NCI-H1092 (cell line): ENCODE results near the gene FGFR4.

Experiments
- DNase-seq: peaks from one replicate; lab custom pipeline; 2025; lab: John Stamatoyannopoulos, UW

FGFR4 gene

GRCh38 chr5:177085985-177086653 lies 596 bp upstream of the FGFR4 start:
- DNase-seq: no peak

DNA sequence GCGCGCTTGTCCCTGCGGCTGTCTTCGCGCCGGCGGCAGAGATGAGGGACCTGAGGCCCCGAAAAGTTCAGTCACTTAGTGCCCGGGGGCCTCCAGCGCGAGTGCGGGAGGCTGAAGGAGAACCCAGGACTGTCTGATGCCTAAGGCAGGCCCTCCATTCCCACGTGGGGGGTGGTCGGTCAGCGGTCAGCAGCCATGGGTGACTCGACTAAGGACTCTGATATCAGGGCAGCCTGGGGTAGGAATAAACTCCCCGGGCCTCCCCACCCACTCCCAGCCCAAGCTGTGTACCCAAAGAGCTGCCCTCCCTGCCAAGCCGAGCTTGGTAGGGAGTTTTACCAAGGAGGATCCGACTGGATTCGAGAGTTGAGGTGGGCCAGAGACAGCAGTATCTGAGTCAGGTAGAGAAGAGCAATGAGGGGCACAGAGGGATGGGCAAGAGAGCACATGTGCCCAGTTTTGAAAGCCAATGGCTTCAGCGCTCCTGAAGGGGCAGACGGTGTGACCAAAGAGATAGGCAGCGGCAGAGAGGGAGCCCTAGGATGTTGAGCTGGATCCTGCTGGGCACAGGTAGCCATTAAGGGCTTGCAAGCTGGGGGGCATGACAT lies 787 bp downstream of the FGFR4 start:
- DNase-seq: no peak

- DNase-seq: no peak
These were observed 2.4 kb downstream of the FGFR4 start for GRCh38 chr5:177089127-177089526.

DNA sequence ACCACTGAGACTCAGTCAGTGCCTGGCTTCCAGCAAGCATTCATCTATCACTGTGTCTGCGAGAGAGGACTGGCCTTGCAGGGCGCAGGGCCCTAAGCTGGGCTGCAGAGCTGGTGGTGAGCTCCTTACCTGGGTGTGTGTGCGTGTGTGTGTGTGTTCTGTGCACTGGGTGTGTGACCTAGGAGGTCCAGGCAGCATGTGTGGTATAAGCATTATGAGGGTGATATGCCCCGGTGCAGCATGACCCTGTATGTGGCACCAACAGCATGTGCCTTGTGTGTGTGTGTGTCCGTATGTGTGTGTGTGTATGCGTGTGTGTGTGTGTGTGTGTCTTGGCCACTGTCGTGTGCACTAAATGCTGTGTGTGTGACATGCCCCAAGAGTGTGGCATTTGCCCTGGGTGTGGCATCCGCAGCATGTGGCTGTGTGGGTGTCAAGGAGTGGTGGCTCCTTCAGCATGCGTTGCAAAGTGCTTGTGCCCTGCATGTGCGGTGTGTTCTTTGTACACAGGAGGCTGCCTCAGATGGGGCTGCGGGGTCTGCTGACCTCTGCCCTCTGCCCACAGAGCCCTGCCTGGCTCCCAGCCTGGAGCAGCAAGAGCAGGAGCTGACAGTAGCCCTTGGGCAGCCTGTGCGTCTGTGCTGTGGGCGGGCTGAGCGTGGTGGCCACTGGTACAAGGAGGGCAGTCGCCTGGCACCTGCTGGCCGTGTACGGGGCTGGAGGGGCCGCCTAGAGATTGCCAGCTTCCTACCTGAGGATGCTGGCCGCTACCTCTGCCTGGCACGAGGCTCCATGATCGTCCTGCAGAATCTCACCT lies 3.3 kb downstream of the FGFR4 start:
- DNase-seq: no peak

DNA sequence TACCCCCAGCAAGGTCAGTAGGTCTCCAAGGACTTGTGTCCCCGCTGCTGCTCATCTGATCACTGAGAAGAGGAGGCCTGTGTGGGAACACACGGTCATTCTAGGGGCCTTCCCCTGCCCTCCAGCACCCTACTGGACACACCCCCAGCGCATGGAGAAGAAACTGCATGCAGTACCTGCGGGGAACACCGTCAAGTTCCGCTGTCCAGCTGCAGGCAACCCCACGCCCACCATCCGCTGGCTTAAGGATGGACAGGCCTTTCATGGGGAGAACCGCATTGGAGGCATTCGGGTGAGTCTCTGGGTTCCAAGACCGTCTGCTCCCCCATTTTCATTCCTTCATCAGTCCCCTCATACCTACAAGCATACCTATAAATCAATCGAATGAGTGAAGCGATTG lies 4.1 kb downstream of the FGFR4 start:
- DNase-seq: no peak

- DNase-seq: no peak
These were observed 4.5 kb downstream of the FGFR4 start for GRCh38 chr5:177091232-177091631.

GRCh38 chr5:177092178-177093081 lies 5.7 kb downstream of the FGFR4 start:
- no peak for DNase-seq

DNA sequence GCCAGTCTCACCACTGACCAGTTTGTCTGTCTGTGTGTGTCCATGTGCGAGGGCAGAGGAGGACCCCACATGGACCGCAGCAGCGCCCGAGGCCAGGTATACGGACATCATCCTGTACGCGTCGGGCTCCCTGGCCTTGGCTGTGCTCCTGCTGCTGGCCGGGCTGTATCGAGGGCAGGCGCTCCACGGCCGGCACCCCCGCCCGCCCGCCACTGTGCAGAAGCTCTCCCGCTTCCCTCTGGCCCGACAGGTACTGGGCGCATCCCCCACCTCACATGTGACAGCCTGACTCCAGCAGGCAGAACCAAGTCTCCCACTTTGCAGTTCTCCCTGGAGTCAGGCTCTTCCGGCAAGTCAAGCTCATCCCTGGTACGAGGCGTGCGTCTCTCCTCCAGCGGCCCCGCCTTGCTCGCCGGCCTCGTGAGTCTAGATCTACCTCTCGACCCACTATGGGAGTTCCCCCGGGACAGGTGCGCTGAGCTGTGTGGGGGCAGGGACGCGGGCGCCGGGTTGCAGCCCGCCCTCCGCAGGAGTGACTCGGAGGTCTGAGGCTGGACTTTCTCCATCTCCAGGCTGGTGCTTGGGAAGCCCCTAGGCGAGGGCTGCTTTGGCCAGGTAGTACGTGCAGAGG lies 6.5 kb downstream of the FGFR4 start:
- DNase-seq: no peak

DNA sequence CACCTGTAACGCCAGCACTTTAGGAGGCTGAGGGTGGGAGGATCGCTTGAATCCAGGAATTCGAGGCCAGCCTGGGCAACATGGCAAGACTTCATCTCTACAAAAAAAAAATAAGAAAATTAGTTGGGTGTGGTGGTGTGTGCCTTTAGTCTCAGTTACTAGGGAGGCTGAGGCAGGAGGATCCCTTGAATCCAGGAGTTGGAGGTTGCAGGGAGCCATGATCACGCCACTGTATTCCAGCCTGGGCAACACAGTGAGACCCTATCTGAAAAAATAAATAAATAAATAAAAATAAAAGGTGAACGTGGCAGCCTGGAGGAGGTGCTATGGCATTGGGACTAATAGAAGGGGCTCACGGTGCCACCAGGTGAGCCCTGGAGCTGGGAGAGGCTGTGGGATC lies 7.1 kb downstream of the FGFR4 start:
- DNase-seq: no peak

DNA sequence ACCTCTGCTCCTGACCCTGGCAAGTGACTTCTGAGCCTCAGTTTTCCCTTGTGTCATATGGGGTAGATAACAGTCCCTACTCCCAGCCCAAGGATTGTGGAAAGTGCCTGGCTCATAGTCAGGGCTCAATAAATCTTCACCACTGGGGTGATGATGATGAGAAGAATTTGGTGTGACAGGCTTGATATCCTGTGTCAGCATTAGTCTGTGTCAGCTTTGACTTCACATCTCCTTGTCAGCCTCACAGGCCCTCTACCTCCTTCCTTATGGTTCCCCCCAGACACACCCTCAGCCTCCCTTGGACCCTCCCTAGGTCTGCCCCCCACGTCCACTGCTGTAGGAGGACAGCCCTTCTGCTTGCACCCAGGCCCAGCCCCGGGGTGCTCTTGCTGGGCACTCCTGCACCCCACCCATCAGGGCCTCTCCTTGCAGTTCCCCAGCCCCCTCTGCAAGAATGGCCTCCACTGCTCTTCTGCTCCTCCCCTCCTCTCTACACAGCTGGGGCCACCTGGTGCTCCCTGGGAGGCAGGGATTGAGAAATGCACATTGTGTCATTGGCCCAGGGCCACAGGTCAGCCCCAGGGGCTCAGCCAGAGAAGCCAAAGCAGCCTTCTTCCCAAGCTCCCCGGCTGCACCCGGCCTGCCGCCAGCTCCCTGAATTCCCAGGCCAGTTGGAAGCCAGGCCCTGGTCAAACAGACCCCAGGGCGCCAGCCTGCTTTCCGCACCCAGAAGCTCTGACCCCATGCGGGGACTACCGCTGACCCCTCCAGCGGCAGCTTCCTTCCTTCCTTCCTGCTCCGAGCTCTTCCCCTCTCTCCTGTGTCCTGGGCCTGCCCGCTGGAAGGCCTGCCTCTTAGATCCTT lies 7.7 kb downstream of the FGFR4 start:
- no peak for DNase-seq

- DNase-seq: no peak
These were observed 8.5 kb downstream of the FGFR4 start for GRCh38 chr5:177095088-177095669.

GRCh38 chr5:177096162-177097015 lies 9.7 kb downstream of the FGFR4 start:
- no peak for DNase-seq

- no peak for DNase-seq
These were observed 10.6 kb downstream of the FGFR4 start for GRCh38 chr5:177097016-177097985.

GRCh38 chr5:177098120-177098469 lies 11.4 kb downstream of the FGFR4 start:
- DNase-seq: no peak

GRCh38 chr5:177098470-177099141 lies 11.9 kb downstream of the FGFR4 start:
- DNase-seq: no peak

- DNase-seq: no peak
These were observed 12.8 kb downstream of the FGFR4 start for GRCh38 chr5:177099422-177100093.

GRCh38 chr5:177100714-177101121 lies 14.0 kb downstream of the FGFR4 start:
- no peak for DNase-seq
